Measurements from ENCODE around the gene HOXA4.
A peak's percentile ranks its signal among the peaks of the same experiment; 100 is the strongest.

Gene HOXA4

DNA sequence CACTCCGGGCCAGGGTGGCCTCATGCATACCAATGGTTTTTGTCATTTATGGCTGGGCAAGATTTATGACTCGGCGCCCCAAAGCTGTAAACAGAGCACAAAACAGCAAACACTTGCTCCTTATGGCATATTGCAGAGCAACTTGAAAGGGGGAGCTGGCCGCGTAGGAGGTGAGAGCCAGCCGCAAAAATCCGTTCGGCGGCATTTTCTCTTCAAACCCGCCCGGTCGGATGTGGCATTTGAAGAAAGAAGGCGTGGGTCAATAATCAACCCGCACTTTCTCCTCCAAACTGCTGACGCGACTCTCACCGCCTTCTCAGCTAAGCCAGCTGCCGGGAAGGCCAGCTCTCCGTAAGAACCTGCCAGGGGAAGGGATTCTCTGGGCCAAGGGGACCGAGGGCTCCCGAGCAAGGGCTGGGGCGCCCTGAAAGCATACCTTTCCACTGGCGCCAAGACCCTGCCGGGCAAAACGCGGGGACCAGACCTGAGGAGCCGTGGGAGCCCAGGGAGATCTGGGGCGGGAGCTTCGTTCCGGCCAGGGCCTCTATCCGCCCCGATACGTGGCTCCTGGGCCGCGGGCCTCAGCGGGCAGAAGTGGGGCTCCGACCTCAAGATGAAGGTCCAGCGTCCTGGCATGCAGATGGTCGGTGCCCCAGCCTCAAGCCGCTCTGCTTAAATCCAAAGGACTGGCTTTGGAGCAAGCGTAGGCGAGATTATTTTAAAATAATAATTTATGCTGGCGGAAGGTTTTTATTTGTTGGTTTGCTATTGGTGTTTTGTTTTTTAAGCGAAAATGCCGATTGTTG lies 15.1 kb downstream of the HOXA4 start:
- peak; percentile 58 for DNase-seq
- Histone ChIP-seq H3K14ac (ENCODE audit: low read length in 2 of 2) (no peak overlapping the region), H2AFZ (ENCODE audit: low read depth, low read length) (no peak overlapping the region), H3K27ac (ENCODE audit: low read length, poor library complexity, severe bottlenecking) (peak overlapping the region; percentile 99), H3K18ac (ENCODE audit: low read depth in 1 of 2, low read length in 2 of 2) (peak overlapping the region in 1 of 2 experiments; percentile 34), H4K8ac (ENCODE audit: low read length) (peak overlapping the region; percentile 3), H2BK120ac (ENCODE audit: low read depth, low read length) (no peak overlapping the region), H3K9me3 (ENCODE audit: control insufficient read depth, low read length) (no peaks in the 10 kb centered on the region), H3K36me3 (ENCODE audit: control insufficient read depth in 1 of 2, insufficient read depth in 2 of 2, low read depth in 1 of 2, low read length in 2 of 2) (peaks cover 16 to 17% of the 10 kb centered on the region in 2 experiments), H2BK5ac (ENCODE audit: low read depth, low read length, poor library complexity, severe bottlenecking) (peak overlapping the region; percentile 96), H4K91ac (ENCODE audit: low read length) (no peak overlapping the region), H3K4me3 (ENCODE audit: insufficient read depth in 1 of 2, low read depth in 1 of 2, low read length in 2 of 2) (peak overlapping the region; percentile 69 to 78), H3K4me2 (ENCODE audit: low read length, poor library complexity, severe bottlenecking) (peak overlapping the region; percentile 72), H3K79me1 (replicated peaks; ENCODE audit: low read length, poor library complexity, severe bottlenecking) (no peaks in the 10 kb centered on the region), H3K27me3 (ENCODE audit: control insufficient read depth in 1 of 2, insufficient read depth in 1 of 2, low read length in 2 of 2) (no peaks in the 10 kb centered on the region), H3K23ac (ENCODE audit: low read length in 2 of 2) (no peak overlapping the region), H3K4me1 (ENCODE audit: control insufficient read depth, insufficient read depth, low read depth, low read length) (peaks cover 3% of the 10 kb centered on the region), H3K4ac (ENCODE audit: low read depth in 1 of 2, low read length in 2 of 2) (no peak overlapping the region), H2BK12ac (ENCODE audit: low read length in 2 of 2) (no peak overlapping the region), H2AK5ac (ENCODE audit: low read length, severe bottlenecking) (peak overlapping the region; percentile 53), H2BK15ac (ENCODE audit: low read depth, poor library complexity, severe bottlenecking) (no peak overlapping the region), H3K9ac (ENCODE audit: low read length) (peak overlapping the region; percentile 78)
- 1% methylated on average over 42 of the region's 45 CpGs for WGBS

DNA sequence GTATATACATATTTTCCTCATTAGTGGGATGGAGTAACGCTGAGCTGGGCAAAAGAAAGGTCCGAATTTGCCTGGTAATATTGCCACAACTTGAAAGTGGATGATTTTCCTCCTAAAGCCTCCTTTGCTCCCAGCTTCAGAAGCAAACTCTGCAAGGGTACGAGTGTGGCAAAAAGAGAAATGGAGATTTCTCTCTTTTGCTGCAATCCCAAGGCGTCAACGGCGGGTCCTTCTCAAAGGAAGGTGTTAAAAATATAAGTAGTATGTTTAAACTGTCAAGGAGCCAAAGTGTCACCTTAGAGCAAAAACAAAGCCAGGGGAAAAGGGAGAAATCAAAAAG lies 15.7 kb downstream of the HOXA4 start:
- no peak overlapping the region for H4K91ac ChIP-seq (ENCODE audit: low read length)
- peak overlapping the region; percentile 99 for H3K27ac ChIP-seq (ENCODE audit: low read length, poor library complexity, severe bottlenecking)
- H2AK5ac ChIP-seq (ENCODE audit: low read length, severe bottlenecking) = peak overlapping the region; percentile 56
- peak overlapping the region in 1 of 2 experiments; percentile 69 for H3K4me3 ChIP-seq (ENCODE audit: insufficient read depth in 1 of 2, low read depth in 1 of 2, low read length in 2 of 2)
- no peak overlapping the region for H3K18ac ChIP-seq (ENCODE audit: low read depth in 1 of 2, low read length in 2 of 2)
- H3K27me3 ChIP-seq (ENCODE audit: control insufficient read depth in 1 of 2, insufficient read depth in 1 of 2, low read length in 2 of 2) = no peaks in the 10 kb centered on the region
- H2AFZ ChIP-seq (ENCODE audit: low read depth, low read length) = no peak overlapping the region
- no peak overlapping the region for H3K4ac ChIP-seq (ENCODE audit: low read depth in 1 of 2, low read length in 2 of 2)
- H3K79me1 ChIP-seq (replicated peaks; ENCODE audit: low read length, poor library complexity, severe bottlenecking) = no peaks in the 10 kb centered on the region
- H3K23ac ChIP-seq (ENCODE audit: low read length in 2 of 2) = no peak overlapping the region
- H2BK5ac ChIP-seq (ENCODE audit: low read depth, low read length, poor library complexity, severe bottlenecking) = peak overlapping the region; percentile 77
- peaks cover 8% of the 10 kb centered on the region for H3K4me1 ChIP-seq (ENCODE audit: control insufficient read depth, insufficient read depth, low read depth, low read length)
- H4K8ac ChIP-seq (ENCODE audit: low read length) = no peak overlapping the region
- H3K36me3 ChIP-seq (ENCODE audit: control insufficient read depth in 1 of 2, insufficient read depth in 2 of 2, low read depth in 1 of 2, low read length in 2 of 2) = peaks cover 16 to 22% of the 10 kb centered on the region in 2 experiments
- no peak overlapping the region for H2BK120ac ChIP-seq (ENCODE audit: low read depth, low read length)
- no peak for DNase-seq
- no peak overlapping the region for H3K14ac ChIP-seq (ENCODE audit: low read length in 2 of 2)
- peak overlapping the region; percentile 72 for H3K4me2 ChIP-seq (ENCODE audit: low read length, poor library complexity, severe bottlenecking)
- H2BK15ac ChIP-seq (ENCODE audit: low read depth, poor library complexity, severe bottlenecking) = no peak overlapping the region
- WGBS = 4% methylated on average over 6 of the region's 6 CpGs
- no peak overlapping the region for H2BK12ac ChIP-seq (ENCODE audit: low read length in 2 of 2)
- H3K9me3 ChIP-seq (ENCODE audit: control insufficient read depth, low read length) = no peaks in the 10 kb centered on the region
- H3K9ac ChIP-seq (ENCODE audit: low read length) = peak overlapping the region; percentile 78

- Histone ChIP-seq H3K4ac (ENCODE audit: low read depth in 1 of 2, low read length in 2 of 2) (no peak overlapping the region), H3K27me3 (ENCODE audit: control insufficient read depth in 1 of 2, insufficient read depth in 1 of 2, low read length in 2 of 2) (no peaks in the 10 kb centered on the region), H3K9me3 (ENCODE audit: control insufficient read depth, low read length) (no peaks in the 10 kb centered on the region), H3K14ac (ENCODE audit: low read length in 2 of 2) (no peak overlapping the region), H3K4me2 (ENCODE audit: low read length, poor library complexity, severe bottlenecking) (peak overlapping the region; percentile 59), H2BK12ac (ENCODE audit: low read length in 2 of 2) (no peak overlapping the region), H3K79me1 (replicated peaks; ENCODE audit: low read length, poor library complexity, severe bottlenecking) (no peaks in the 10 kb centered on the region), H3K4me3 (ENCODE audit: insufficient read depth in 1 of 2, low read depth in 1 of 2, low read length in 2 of 2) (peak overlapping the region; percentile 66 to 78), H2BK15ac (ENCODE audit: low read depth, poor library complexity, severe bottlenecking) (no peak overlapping the region), H4K8ac (ENCODE audit: low read length) (no peak overlapping the region), H2AFZ (ENCODE audit: low read depth, low read length) (no peak overlapping the region), H3K18ac (ENCODE audit: low read depth in 1 of 2, low read length in 2 of 2) (no peak overlapping the region), H2AK5ac (ENCODE audit: low read length, severe bottlenecking) (peak overlapping the region; percentile 76), H3K23ac (ENCODE audit: low read length in 2 of 2) (no peak overlapping the region), H2BK5ac (ENCODE audit: low read depth, low read length, poor library complexity, severe bottlenecking) (peak overlapping the region; percentile 8), H3K4me1 (ENCODE audit: control insufficient read depth, insufficient read depth, low read depth, low read length) (peaks cover 13% of the 10 kb centered on the region), H3K36me3 (ENCODE audit: control insufficient read depth in 1 of 2, insufficient read depth in 2 of 2, low read depth in 1 of 2, low read length in 2 of 2) (peaks cover 17 to 27% of the 10 kb centered on the region in 2 experiments), H3K27ac (ENCODE audit: low read length, poor library complexity, severe bottlenecking) (peak overlapping the region; percentile 83), H3K9ac (ENCODE audit: low read length) (peak overlapping the region; percentile 88), H4K91ac (ENCODE audit: low read length) (no peak overlapping the region), H2BK120ac (ENCODE audit: low read depth, low read length) (no peak overlapping the region)
- peak; percentile 30 for DNase-seq
- WGBS = 3% methylated on average over 8 of the region's 26 CpGs
These were observed 16.4 kb downstream of the HOXA4 start for GRCh38 chr7:27113991-27114769.
